GM12892 (cell line): ENCODE measurements around the gene KLF16.

ENCODE experiments used
- POLR2A ChIP-seq: IDR thresholded peaks from 2 replicates; pipeline ENCODE4 v1.6.1; 2011; ENCODE audit warnings: low read depth, low read length, control low read depth
- POLR2AphosphoS5 ChIP-seq: IDR thresholded peaks from 2 replicates; pipeline ENCODE4 v1.6.1; 2011; ENCODE audit warnings: low read depth, low read length, control low read depth
- TAF1 ChIP-seq: IDR thresholded peaks from 2 replicates; pipeline ENCODE4 v1.6.1; 2011; ENCODE audit warnings: low read depth, mild to moderate bottlenecking, control low read depth, low read length, borderline replicate concordance

DNA sequence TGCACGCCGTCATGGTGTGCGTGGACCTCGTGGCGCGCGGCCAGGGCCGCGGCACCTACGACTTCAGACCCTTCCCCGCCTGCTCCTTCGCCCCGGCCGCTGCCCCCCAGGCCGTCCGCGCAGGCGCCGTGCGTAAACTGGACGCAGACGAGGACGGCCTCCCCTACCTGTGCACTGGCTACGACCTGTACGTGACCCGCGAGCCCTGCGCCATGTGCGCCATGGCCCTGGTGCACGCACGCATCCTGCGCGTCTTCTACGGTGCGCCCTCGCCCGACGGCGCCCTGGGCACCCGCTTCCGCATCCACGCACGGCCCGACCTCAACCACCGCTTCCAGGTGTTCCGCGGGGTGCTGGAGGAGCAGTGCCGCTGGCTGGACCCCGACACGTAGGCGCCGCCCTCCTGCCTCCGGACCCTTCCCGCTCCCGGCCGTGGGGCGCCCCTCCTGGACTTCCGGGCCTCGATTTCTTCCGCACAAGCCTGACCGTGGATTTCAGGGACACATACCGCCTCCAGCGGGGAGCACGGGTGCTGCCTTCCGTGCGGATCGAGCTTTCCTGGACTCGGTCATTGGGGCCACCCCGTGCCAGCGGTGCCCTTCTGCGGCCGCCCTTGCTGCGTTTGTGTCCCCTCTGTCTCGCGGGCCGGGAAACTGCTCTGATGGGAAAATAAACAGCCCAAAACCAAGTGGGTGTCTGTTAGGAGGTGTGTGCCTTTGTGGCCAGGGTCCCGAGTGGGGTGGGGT, 49.6 kb upstream of the KLF16 start:
- TF ChIP-seq POLR2A (no peak), POLR2AphosphoS5 (no peak), TAF1 (no peak)
